ENCODE results near the gene KCNE3.

The KCNE3 gene

GRCh38 chr11:74449369-74449931 lies 17.9 kb downstream of the KCNE3 start:
- no peak for TF ChIP-seq POLR2AphosphoS5 (IDR thresholded peaks at IDR 0.05; ENCODE audit: low read depth, low read length)
- TF ChIP-seq TAF1 (IDR thresholded peaks at IDR 0.05; ENCODE audit: borderline replicate concordance, insufficient read depth, low read length): no peak
- no peak for TF ChIP-seq FOXP2 (optimal IDR thresholded peaks at IDR 0.05; ENCODE audit: borderline replicate concordance, extremely low read depth, extremely low read length, insufficient read depth)

GRCh38 chr11:74447720-74448119 lies 19.6 kb downstream of the KCNE3 start:
- TF ChIP-seq, protein P1, sequence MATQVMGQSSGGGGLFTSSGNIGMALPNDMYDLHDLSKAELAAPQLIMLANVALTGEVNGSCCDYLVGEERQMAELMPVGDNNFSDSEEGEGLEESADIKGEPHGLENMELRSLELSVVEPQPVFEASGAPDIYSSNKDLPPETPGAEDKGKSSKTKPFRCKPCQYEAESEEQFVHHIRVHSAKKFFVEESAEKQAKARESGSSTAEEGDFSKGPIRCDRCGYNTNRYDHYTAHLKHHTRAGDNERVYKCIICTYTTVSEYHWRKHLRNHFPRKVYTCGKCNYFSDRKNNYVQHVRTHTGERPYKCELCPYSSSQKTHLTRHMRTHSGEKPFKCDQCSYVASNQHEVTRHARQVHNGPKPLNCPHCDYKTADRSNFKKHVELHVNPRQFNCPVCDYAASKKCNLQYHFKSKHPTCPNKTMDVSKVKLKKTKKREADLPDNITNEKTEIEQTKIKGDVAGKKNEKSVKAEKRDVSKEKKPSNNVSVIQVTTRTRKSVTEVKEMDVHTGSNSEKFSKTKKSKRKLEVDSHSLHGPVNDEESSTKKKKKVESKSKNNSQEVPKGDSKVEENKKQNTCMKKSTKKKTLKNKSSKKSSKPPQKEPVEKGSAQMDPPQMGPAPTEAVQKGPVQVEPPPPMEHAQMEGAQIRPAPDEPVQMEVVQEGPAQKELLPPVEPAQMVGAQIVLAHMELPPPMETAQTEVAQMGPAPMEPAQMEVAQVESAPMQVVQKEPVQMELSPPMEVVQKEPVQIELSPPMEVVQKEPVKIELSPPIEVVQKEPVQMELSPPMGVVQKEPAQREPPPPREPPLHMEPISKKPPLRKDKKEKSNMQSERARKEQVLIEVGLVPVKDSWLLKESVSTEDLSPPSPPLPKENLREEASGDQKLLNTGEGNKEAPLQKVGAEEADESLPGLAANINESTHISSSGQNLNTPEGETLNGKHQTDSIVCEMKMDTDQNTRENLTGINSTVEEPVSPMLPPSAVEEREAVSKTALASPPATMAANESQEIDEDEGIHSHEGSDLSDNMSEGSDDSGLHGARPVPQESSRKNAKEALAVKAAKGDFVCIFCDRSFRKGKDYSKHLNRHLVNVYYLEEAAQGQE (IDR thresholded peaks at IDR 0.05; ENCODE audit: insufficient read depth in 1 of 2, low read depth in 2 of 2, low read length in 2 of 2): no peak
- TF ChIP-seq POLR2AphosphoS5 (IDR thresholded peaks at IDR 0.05; ENCODE audit: low read depth, low read length) (no peak), TAF1 (IDR thresholded peaks at IDR 0.05; ENCODE audit: borderline replicate concordance, insufficient read depth, low read length) (no peak), SIN3A (IDR thresholded peaks at IDR 0.05; ENCODE audit: borderline replicate concordance, insufficient read depth, low read length) (no peak), FOXP2 (optimal IDR thresholded peaks at IDR 0.05; ENCODE audit: borderline replicate concordance, extremely low read depth, extremely low read length, insufficient read depth) (no peak)

DNA sequence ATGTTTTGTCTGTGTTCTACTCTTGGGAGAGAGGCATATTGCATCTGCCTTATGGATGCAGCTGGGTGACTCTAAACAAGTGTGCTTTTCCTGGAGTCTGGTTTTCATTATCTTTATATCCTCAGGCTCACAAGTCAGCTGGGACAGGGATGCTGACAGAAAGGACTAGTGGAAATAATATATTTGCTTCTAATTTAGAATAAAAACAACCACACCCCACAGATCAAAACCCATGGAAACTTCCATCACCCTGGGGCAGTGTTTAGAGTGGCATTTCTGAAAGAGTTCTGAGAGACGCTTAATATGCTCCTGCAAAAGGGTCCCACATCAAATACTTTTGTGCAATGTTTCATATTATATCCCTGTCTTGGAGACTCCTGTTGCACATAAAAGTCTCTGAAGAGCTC lies 20.8 kb downstream of the KCNE3 start:
- TF ChIP-seq SIN3A (IDR thresholded peaks at IDR 0.05; ENCODE audit: borderline replicate concordance, insufficient read depth, low read length) (no peak), FOXP2 (optimal IDR thresholded peaks at IDR 0.05; ENCODE audit: borderline replicate concordance, extremely low read depth, extremely low read length, insufficient read depth) (no peak), POLR2AphosphoS5 (IDR thresholded peaks at IDR 0.05; ENCODE audit: low read depth, low read length) (no peak), TAF1 (IDR thresholded peaks at IDR 0.05; ENCODE audit: borderline replicate concordance, insufficient read depth, low read length) (no peak)
- TF ChIP-seq, protein P1 (IDR thresholded peaks at IDR 0.05; ENCODE audit: insufficient read depth in 1 of 2, low read depth in 2 of 2, low read length in 2 of 2): no peak

- no peak for TF ChIP-seq POLR2AphosphoS5 (IDR thresholded peaks at IDR 0.05; ENCODE audit: low read depth, low read length)
These were observed 23.0 kb downstream of the KCNE3 start for GRCh38 chr11:74444173-74444826.

DNA sequence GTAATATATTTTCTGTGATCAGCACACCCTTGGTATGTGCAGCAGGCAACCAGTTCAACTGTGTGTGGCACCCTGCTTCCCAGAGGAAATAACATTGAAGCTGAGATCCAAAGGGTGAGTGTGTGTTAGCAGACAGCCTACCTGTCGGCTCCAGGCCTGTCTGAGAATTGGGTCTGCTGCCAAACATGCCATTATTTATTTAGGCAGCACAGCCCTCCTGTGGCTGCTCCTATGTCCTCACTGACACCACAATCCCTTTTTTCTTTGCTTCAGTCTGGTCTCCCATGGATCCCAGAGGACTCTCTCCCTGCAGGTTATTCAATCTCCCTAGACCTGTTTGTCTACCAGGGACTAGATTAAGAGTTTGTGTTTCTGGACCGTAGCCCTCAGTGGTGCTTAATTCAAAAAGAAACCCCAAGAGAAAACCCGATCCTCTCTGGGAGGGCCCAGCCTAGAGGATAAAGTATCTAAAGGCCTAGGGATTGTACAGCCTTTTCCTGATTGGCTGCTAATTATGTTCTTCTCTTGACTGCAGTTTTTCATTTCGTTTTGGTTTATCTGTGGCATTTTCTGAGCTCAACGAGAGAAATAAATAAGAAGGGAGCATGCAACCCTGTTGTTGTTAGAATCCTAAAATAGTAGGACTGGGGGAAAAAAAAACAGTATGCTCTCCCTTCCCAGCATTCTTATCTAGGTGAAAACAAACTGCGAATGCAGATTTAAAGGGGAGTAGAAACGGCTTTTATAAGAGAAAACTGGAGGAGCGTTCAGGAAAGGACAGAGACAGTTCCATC lies 24.1 kb downstream of the KCNE3 start:
- TF ChIP-seq SIN3A (IDR thresholded peaks at IDR 0.05; ENCODE audit: borderline replicate concordance, insufficient read depth, low read length): no peak
- TF ChIP-seq POLR2AphosphoS5 (IDR thresholded peaks at IDR 0.05; ENCODE audit: low read depth, low read length): no peak
- TF ChIP-seq, protein P1 (IDR thresholded peaks at IDR 0.05; ENCODE audit: insufficient read depth in 1 of 2, low read depth in 2 of 2, low read length in 2 of 2): no peak

DNA sequence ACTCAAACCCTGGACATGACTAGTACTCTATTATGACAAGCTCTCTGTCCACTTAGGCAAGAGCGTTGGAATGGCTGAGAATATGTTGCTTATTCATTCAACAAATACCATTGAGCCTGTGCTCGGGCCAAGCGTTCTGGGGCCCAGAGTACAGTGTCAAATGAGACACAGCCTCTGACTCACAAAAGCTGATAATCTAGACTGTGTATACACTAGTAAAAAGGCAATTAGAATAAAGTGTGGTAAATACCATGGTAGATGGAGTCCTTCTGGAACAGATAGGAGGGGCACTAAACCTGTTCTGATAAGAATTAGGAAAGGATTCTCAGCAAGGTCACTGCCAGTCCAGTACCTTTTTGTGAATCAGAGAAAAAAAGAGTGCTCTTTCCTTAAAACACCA lies 24.7 kb downstream of the KCNE3 start:
- no peak for TF ChIP-seq POLR2AphosphoS5 (IDR thresholded peaks at IDR 0.05; ENCODE audit: low read depth, low read length)

All from PFSK-1 (cell line).